CD4-positive, alpha-beta T cell (primary cell): ENCODE data around the gene CYYR1. TPM values are rescaled to one million over a fixed set of nuclear protein-coding genes. Genes with fewer than 3 reads are reported as not detected.
"Not testable (repeated sequence)": the region's sequence is repeated elsewhere in the genome, so short reads cannot be mapped to it uniquely, and the experiment has no call there.

Source experiments
- ATAC-seq: fragments of 200-7000 bp; cut with Tn5 transposase; one replicate; pipeline ENCODE4 v1.10.0; 2022; ENCODE audit warnings: mild to moderate bottlenecking; ENCODE audit not compliant: poor library complexity
- CTCF ChIA-PET: fragments of 350-600 bp; sonication (Branson Sonifier 250); formaldehyde crosslinking; loops from one replicate; lab custom pipeline; 2021; ENCODE audit warnings: antibody characterized with exemption, inconsistent platforms; lab: Charles Lee
- POLR2A ChIA-PET: fragments of 350-600 bp; sonication (Branson Sonifier 250); formaldehyde crosslinking; loops from one replicate; lab custom pipeline; 2021; ENCODE audit warnings: antibody characterized with exemption, inconsistent platforms; lab: Charles Lee
- DNase-seq, 14 experiments: peaks; one replicate each; pipeline ENCODE4 v3.0.0-alpha.2; 2013 to 2020; ENCODE audit warnings: mixed read lengths in 2 of 14
- H3K27ac ChIP-seq, 2 donors: one replicate each; pipeline versions ENCODE4 v1.5.1 to v1.7.0; 2013; ENCODE audit warnings: low read length in 2 of 2, low read depth in 1 of 2, mild to moderate bottlenecking in 1 of 2
- H3K27me3 ChIP-seq, 2 experiments: 1 replicate in 1 of 2; 2 replicates in 1 of 2; pipeline versions ENCODE4 v1.6.1 to v1.7.0; 2013; ENCODE audit warnings: low read length in 2 of 2, control low read depth in 1 of 2, mild to moderate bottlenecking in 1 of 2, moderate library complexity in 1 of 2; ENCODE audit not compliant: insufficient read depth in 2 of 2, control insufficient read depth in 1 of 2
- H3K36me3 ChIP-seq: one replicate; pipeline ENCODE4 v1.6.1; 2013; ENCODE audit warnings: low read length, control low read depth; ENCODE audit not compliant: insufficient read depth
- H3K4me1 ChIP-seq: one replicate; pipeline ENCODE4 v1.6.1; 2013; ENCODE audit warnings: low read length, control low read depth; ENCODE audit not compliant: insufficient read depth
- H3K4me3 ChIP-seq: one replicate; pipeline ENCODE4 v1.5.1; 2013; ENCODE audit warnings: mild to moderate bottlenecking, low read length, moderate library complexity
- H3K9me3 ChIP-seq, 2 experiments: 1 replicate in 1 of 2; 2 replicates in 1 of 2; pipeline versions ENCODE4 v1.6.1 to v1.7.0; 2013; ENCODE audit warnings: low read length in 2 of 2, mild to moderate bottlenecking in 2 of 2, control low read depth in 1 of 2, moderate library complexity in 1 of 2; ENCODE audit not compliant: control insufficient read depth in 1 of 2, insufficient read depth in 1 of 2
- H3K27ac Mint-ChIP-seq: one replicate; pipeline ENCODE4 v1.8.0; 2020; ENCODE audit warnings: mixed read lengths
- H3K27me3 Mint-ChIP-seq: one replicate; pipeline ENCODE4 v1.8.0; 2021; ENCODE audit warnings: mixed read lengths
- H3K36me3 Mint-ChIP-seq: one replicate; pipeline ENCODE4 v1.8.0; 2021; ENCODE audit warnings: low read depth, mixed read lengths
- H3K4me1 Mint-ChIP-seq: one replicate; pipeline ENCODE4 v1.8.0; 2021; ENCODE audit warnings: low read depth, mixed read lengths
- H3K4me3 Mint-ChIP-seq: one replicate; pipeline ENCODE4 v1.8.0; 2020; ENCODE audit warnings: mild to moderate bottlenecking, mixed read lengths
- H3K9me3 Mint-ChIP-seq: one replicate; pipeline ENCODE4 v1.8.0; 2020; ENCODE audit warnings: mixed read lengths
- intact Hi-C, 2 experiments: fragments of 100-400 bp; cut with DNase I in 1 of 2; cut with micrococcal nuclease in 1 of 2; formaldehyde crosslinking; loops; one replicate each; pipeline versions ENCODE4 v1.15.1 to v1.9.0; 2023 to 2025; cut with DNase I, micrococcal nuclease
- total RNA-seq, 174 experiments: library from RNA in 2 of 174; stranded (reverse) in 2 of 174; gene quantifications; one replicate each; pipeline ENCODE4 v1.2.3 and lab custom pipeline; 2021 to 2026
- TF ChIP-seq, protein P1 (sequence below): fragments of 200-600 bp; IDR thresholded peaks from one replicate; pipeline ENCODE4 v1.8.0; 2022; ENCODE audit warnings: antibody characterized with exemption, mild to moderate bottlenecking

Gene CYYR1
- total RNA-seq, 2 experiments from 2014 or later: not detected

DNA sequence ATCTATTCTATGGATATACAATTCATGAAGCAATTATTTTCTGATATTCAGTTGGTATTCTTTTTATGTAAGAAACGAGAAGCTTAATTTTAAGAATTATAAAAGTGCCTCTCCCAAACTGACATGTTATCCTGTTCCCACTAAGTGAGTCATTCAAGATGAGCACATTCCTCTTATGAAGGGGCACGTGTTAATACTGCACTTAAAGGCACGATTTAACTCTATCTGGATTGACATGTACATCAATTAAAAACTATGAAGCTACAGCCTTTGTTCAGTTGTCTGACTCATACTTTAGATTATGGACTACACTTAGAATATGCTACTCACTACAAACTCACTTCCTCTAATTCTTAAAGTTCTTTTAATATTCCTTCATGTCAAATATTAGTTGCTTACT is 111.6 kb downstream of the CYYR1 start:
- ATAC-seq (no peak), DNase-seq (no peak)
- Histone ChIP-seq H3K9me3 (no peaks in the 10 kb centered on the region), H3K4me3 (no peak overlapping the region), H3K27ac (no peak overlapping the region), H3K36me3 (no peaks in the 10 kb centered on the region), H3K27me3 (no peaks in the 10 kb centered on the region), H3K4me1 (no peaks in the 10 kb centered on the region)
- H3K9me3 Mint-ChIP-seq: no peaks in the 10 kb centered on the region
- CTCF ChIA-PET: no interaction called here
- no peaks in the 10 kb centered on the region for H3K4me1 Mint-ChIP-seq
- TF ChIP-seq, protein P1, sequence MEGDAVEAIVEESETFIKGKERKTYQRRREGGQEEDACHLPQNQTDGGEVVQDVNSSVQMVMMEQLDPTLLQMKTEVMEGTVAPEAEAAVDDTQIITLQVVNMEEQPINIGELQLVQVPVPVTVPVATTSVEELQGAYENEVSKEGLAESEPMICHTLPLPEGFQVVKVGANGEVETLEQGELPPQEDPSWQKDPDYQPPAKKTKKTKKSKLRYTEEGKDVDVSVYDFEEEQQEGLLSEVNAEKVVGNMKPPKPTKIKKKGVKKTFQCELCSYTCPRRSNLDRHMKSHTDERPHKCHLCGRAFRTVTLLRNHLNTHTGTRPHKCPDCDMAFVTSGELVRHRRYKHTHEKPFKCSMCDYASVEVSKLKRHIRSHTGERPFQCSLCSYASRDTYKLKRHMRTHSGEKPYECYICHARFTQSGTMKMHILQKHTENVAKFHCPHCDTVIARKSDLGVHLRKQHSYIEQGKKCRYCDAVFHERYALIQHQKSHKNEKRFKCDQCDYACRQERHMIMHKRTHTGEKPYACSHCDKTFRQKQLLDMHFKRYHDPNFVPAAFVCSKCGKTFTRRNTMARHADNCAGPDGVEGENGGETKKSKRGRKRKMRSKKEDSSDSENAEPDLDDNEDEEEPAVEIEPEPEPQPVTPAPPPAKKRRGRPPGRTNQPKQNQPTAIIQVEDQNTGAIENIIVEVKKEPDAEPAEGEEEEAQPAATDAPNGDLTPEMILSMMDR: no peak
- no peaks in the 10 kb centered on the region for H3K27me3 Mint-ChIP-seq
- no peak overlapping the region for H3K4me3 Mint-ChIP-seq
- intact Hi-C loops: no loop called here
- H3K27ac Mint-ChIP-seq: no peak overlapping the region
- POLR2A ChIA-PET: no interaction called here
- H3K36me3 Mint-ChIP-seq: no peaks in the 10 kb centered on the region

DNA sequence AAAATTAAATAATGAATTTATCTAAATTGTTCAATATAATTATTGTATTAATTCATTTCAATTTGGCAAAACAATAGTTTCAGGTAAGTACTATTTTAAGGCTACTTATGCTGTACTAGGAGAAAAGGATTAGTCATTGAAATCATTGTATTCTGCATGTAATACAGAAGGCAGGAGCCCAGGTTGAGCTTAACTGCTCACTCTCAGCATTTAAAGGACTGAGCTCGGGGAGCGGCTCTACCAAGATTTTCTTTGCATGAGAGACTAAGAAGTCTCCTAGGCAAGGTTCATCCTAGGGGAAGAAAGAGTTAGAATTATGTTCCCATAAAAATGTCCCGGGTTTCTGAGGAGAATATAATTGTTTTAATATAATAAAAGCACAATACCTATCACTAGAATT is 112.5 kb downstream of the CYYR1 start:
- TF ChIP-seq, protein P1: no peak
- Mint-ChIP-seq H3K9me3 (no peaks in the 10 kb centered on the region), H3K4me1 (no peaks in the 10 kb centered on the region), H3K27ac (no peak overlapping the region), H3K27me3 (no peaks in the 10 kb centered on the region), H3K36me3 (no peaks in the 10 kb centered on the region), H3K4me3 (no peak overlapping the region)
- Histone ChIP-seq H3K4me1 (no peaks in the 10 kb centered on the region), H3K4me3 (no peak overlapping the region), H3K27ac (no peak overlapping the region), H3K9me3 (no peaks in the 10 kb centered on the region), H3K36me3 (no peaks in the 10 kb centered on the region), H3K27me3 (no peaks in the 10 kb centered on the region)
- POLR2A ChIA-PET: no interaction called here
- ATAC-seq: no peak
- CTCF ChIA-PET: no interaction called here
- no peak for DNase-seq
- intact Hi-C loops: no loop called here

DNA sequence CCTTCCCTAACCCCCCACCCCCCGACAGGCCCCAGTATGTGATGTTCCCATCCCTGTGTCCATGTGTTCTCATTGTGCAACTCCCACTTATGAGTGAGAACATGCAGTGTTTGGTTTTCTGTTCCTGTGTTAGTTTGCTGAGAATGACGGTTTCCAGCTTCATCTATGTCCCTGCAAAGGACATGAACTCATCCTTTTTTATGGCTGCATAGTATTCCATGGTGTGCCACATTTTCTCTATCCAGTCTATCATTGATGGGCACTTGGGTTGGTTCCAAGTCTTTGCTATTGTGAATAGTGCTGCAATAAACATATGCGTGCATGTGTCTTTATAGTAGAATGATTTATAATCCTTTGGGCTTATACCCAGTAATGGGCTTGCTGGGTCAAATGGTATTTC is 114.2 kb downstream of the CYYR1 start:
- H3K4me1 ChIP-seq, H3K27ac Mint-ChIP-seq, intact Hi-C loops, H3K27me3 ChIP-seq, H3K27me3 Mint-ChIP-seq, H3K9me3 Mint-ChIP-seq, DNase-seq, H3K36me3 ChIP-seq, POLR2A ChIA-PET, ATAC-seq, H3K9me3 ChIP-seq, H3K27ac ChIP-seq, H3K4me1 Mint-ChIP-seq, H3K36me3 Mint-ChIP-seq, H3K4me3 Mint-ChIP-seq, CTCF ChIA-PET, H3K4me3 ChIP-seq: not testable (repeated sequence)

DNA sequence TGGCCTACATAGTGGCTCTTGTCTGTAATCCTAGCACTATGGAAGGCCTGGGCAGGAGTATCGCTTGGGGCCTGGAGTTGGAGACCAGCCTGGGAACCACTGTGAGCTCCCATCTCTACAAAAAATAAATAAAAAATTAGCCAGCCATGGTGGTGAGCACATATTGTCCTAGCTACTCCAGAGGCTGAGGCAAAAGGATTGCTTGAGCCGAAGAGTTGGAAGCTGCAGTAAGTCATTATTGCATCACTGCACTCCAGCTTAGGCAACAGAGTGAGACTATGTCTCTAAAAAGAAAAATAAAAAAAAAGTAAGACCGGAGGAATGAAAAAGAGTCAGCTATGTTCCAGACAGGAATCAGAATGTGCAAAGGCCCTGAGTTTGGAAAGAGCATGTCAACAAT is 115.3 kb downstream of the CYYR1 start:
- Histone ChIP-seq H3K27me3 (no peaks in the 10 kb centered on the region), H3K4me3 (no peak overlapping the region), H3K36me3 (no peaks in the 10 kb centered on the region), H3K9me3 (no peaks in the 10 kb centered on the region), H3K27ac (no peak overlapping the region), H3K4me1 (no peaks in the 10 kb centered on the region)
- Mint-ChIP-seq H3K4me3 (no peak overlapping the region), H3K36me3 (no peaks in the 10 kb centered on the region), H3K27ac (no peak overlapping the region), H3K9me3 (no peaks in the 10 kb centered on the region), H3K4me1 (no peaks in the 10 kb centered on the region), H3K27me3 (no peaks in the 10 kb centered on the region)
- DNase-seq (no peak), ATAC-seq (no peak)
- ChIA-PET CTCF (no interaction called here), POLR2A (no interaction called here)
- TF ChIP-seq, protein P1: no peak
- intact Hi-C loops: no loop called here
